Chondrocyte (in vitro differentiated cells): Measurements from ENCODE around the gene MARCHF10. TPM values are rescaled to one million over a fixed set of nuclear protein-coding genes. Genes with fewer than 3 reads are reported as not detected.
A peak's percentile ranks its signal among the peaks of the same experiment; 100 is the strongest.

Source experiments
- DNase-seq: peaks from one replicate; pipeline ENCODE4 v3.0.0; 2021; ENCODE audit warnings: mixed read lengths, low spot score
- H3K27ac Mint-ChIP-seq: one replicate; pipeline ENCODE4 v1.8.0; 2021; ENCODE audit warnings: mild to moderate bottlenecking, moderate library complexity, mixed read lengths; ENCODE audit not compliant: unreplicated experiment
- H3K27me3 Mint-ChIP-seq: 2 replicates; pipeline ENCODE4 v1.8.0; 2021; ENCODE audit warnings: low read depth, mixed read lengths
- H3K36me3 Mint-ChIP-seq: 2 replicates; pipeline ENCODE4 v1.8.0; 2021; ENCODE audit warnings: low read depth, mixed read lengths
- H3K4me1 Mint-ChIP-seq: 2 replicates; pipeline ENCODE4 v1.8.0; 2021; ENCODE audit warnings: low read depth, mild to moderate bottlenecking, mixed read lengths
- H3K4me3 Mint-ChIP-seq: one replicate; pipeline ENCODE4 v1.8.0; 2021; ENCODE audit warnings: mild to moderate bottlenecking, moderate library complexity, mixed read lengths; ENCODE audit not compliant: unreplicated experiment
- H3K9me3 Mint-ChIP-seq: 2 replicates; pipeline ENCODE4 v1.8.0; 2021; ENCODE audit warnings: low read depth, mixed read lengths
- CTCF ChIP-seq: fragments of 200-600 bp; sonication (generic); IDR thresholded peaks from 2 replicates; pipeline ENCODE4 v1.5.0; 2021; ENCODE audit warnings: antibody characterized with exemption, mild to moderate bottlenecking, moderate library complexity
- total RNA-seq: library from RNA; stranded (reverse); gene quantifications from 3 replicates; pipeline ENCODE4 v1.2.1, GENCODE V29; 2021

Gene MARCHF10
- total RNA-seq, 1 donor from 2014 or later, result 0.17 TPM

GRCh38 chr17:62825182-62825581, 17.1 kb upstream of the MARCHF10 start:
- no peaks in the 10 kb centered on the region for H3K36me3 Mint-ChIP-seq
- no peaks in the 10 kb centered on the region for H3K27me3 Mint-ChIP-seq
- TF ChIP-seq CTCF, result no peak
- H3K4me1 Mint-ChIP-seq, result peaks cover 41% of the 10 kb centered on the region
- no peaks in the 10 kb centered on the region for H3K9me3 Mint-ChIP-seq
- no peak for DNase-seq
- H3K4me3 Mint-ChIP-seq, result no peak overlapping the region
- peak overlapping the region; percentile 55 for H3K27ac Mint-ChIP-seq

DNA sequence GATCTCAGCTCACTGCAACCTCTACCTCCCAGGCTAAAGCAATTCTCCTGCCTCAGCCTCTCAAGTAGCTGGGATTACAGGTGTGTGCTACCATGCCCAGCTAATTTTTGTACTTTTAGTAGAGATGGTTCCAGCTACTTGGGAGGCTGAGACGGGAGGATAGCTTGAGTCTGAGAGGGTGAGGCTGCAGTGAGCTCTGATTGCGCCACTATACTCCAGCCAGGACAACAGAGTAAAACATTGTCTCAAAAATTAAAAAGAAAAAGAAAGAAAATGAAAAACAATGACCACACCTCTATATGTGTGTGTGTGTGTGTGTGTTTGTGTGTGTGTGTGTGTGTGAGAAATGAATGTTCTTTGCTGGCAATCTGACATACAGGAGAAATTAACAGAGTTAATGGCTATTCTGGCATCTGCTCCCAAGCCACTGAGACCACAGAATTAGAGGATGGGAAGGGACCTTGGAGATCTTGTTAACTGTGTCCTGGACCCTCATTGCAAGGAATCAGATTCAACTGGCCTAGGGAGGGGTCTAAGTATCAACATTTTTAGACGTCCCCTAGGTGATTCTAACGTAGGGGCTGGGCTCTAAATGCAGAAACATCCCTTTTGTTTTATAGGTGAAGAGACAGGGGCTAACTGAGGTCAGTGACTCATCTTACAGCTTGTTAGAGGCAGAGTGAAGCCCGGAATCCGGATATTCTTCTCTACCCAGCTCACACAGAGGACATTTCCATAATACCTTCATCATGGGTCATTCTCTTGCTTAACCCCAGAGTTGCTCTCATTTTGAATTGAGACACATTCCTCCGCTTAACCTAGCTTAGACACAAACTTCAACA, 16.4 kb upstream of the MARCHF10 start:
- H3K36me3 Mint-ChIP-seq, result no peaks in the 10 kb centered on the region
- peaks cover 48% of the 10 kb centered on the region for H3K4me1 Mint-ChIP-seq
- H3K27ac Mint-ChIP-seq, result peak overlapping the region; percentile 55
- H3K9me3 Mint-ChIP-seq, result no peaks in the 10 kb centered on the region
- no peak for TF ChIP-seq CTCF
- no peak overlapping the region for H3K4me3 Mint-ChIP-seq
- no peaks in the 10 kb centered on the region for H3K27me3 Mint-ChIP-seq
- DNase-seq, result no peak

- H3K27ac Mint-ChIP-seq, result no peak overlapping the region
- peaks cover 60% of the 10 kb centered on the region for H3K4me1 Mint-ChIP-seq
- no peak for TF ChIP-seq CTCF
- H3K36me3 Mint-ChIP-seq, result no peaks in the 10 kb centered on the region
- no peak for DNase-seq
- H3K4me3 Mint-ChIP-seq, result no peak overlapping the region
- H3K27me3 Mint-ChIP-seq, result no peaks in the 10 kb centered on the region
- H3K9me3 Mint-ChIP-seq, result no peaks in the 10 kb centered on the region
Observed at GRCh38 chr17:62823111-62823893, 15.2 kb upstream of the MARCHF10 start.

- Mint-ChIP-seq H3K36me3 (no peaks in the 10 kb centered on the region), H3K4me3 (no peak overlapping the region), H3K4me1 (peaks cover 53% of the 10 kb centered on the region), H3K27me3 (no peaks in the 10 kb centered on the region), H3K9me3 (no peaks in the 10 kb centered on the region), H3K27ac (peak overlapping the region; percentile 32)
- DNase-seq, result no peak
- no peak for TF ChIP-seq CTCF
Observed at GRCh38 chr17:62822080-62822904, 14.2 kb upstream of the MARCHF10 start.
